GM21526 (cell line): ENCODE data around the gene GALNT11.
"Not testable (repeated sequence)": the region's sequence is repeated elsewhere in the genome, so short reads cannot be mapped to it uniquely, and the experiment has no call there.

Source experiments
- ATAC-seq: cut with Tn5 transposase; IDR thresholded peaks from one replicate; pipeline ENCODE4 v1.9.1; 2021; ENCODE audit warnings: moderate library complexity; ENCODE audit not compliant: unreplicated experiment, low FRiP score

The GALNT11 gene

GRCh38 chr7:152065800-152066344 lies 40.4 kb downstream of the GALNT11 start:
- not testable (repeated sequence) for ATAC-seq

- no peak for ATAC-seq
Measured at GRCh38 chr7:152072421-152072820, 46.9 kb downstream of the GALNT11 start.

- no peak for ATAC-seq
Measured at GRCh38 chr7:152073352-152073751, 47.9 kb downstream of the GALNT11 start.

- no peak for ATAC-seq
Measured at GRCh38 chr7:152074673-152075072, 49.2 kb downstream of the GALNT11 start.

- ATAC-seq, result not testable (repeated sequence)
Measured at GRCh38 chr7:152075379-152075778, 49.9 kb downstream of the GALNT11 start.

GRCh38 chr7:152076324-152076821 lies 50.9 kb downstream of the GALNT11 start:
- no peak for ATAC-seq

- ATAC-seq, result no peak
Measured at GRCh38 chr7:152076940-152077933, 51.8 kb downstream of the GALNT11 start.

- no peak for ATAC-seq
Measured at GRCh38 chr7:152078025-152078424, 52.6 kb downstream of the GALNT11 start.

- no peak for ATAC-seq
Measured at GRCh38 chr7:152078786-152079185, 53.3 kb downstream of the GALNT11 start.

- no peak for ATAC-seq
Measured at GRCh38 chr7:152081088-152081487, 55.6 kb downstream of the GALNT11 start.

GRCh38 chr7:152082073-152082721 lies 56.7 kb downstream of the GALNT11 start:
- not testable (repeated sequence) for ATAC-seq

GRCh38 chr7:152085131-152085530 lies 59.7 kb downstream of the GALNT11 start:
- no peak for ATAC-seq

- ATAC-seq, result no peak
Measured at GRCh38 chr7:152086513-152086912, 61.0 kb downstream of the GALNT11 start.

- ATAC-seq, result no peak
Measured at GRCh38 chr7:152089183-152089582, 63.7 kb downstream of the GALNT11 start.

GRCh38 chr7:152090747-152091146 lies 65.3 kb downstream of the GALNT11 start:
- no peak for ATAC-seq

- no peak for ATAC-seq
Measured at GRCh38 chr7:152093717-152094116, 68.2 kb downstream of the GALNT11 start.

GRCh38 chr7:152095771-152096170 lies 70.3 kb downstream of the GALNT11 start:
- ATAC-seq, result no peak

GRCh38 chr7:152097330-152097729 lies 71.9 kb downstream of the GALNT11 start:
- no peak for ATAC-seq

- ATAC-seq, result no peak
Measured at GRCh38 chr7:152103066-152103465, 77.6 kb downstream of the GALNT11 start.

GRCh38 chr7:152103691-152104090 lies 78.2 kb downstream of the GALNT11 start:
- ATAC-seq, result no peak

GRCh38 chr7:152105205-152105604 lies 79.7 kb downstream of the GALNT11 start:
- no peak for ATAC-seq
